GM12865 (cell line): Measurements from ENCODE around the gene PLCB1.

ENCODE experiments used
- DNase-seq: peaks from one replicate; pipeline ENCODE4 v3.0.0; 2010; ENCODE audit warnings: low read depth
- H3K4me3 ChIP-seq: 2 replicates; pipeline ENCODE4 v1.5.1; 2011; ENCODE audit warnings: mild to moderate bottlenecking, low read depth, low read length, control low read depth
- TF ChIP-seq, protein P1 (sequence below): IDR thresholded peaks from 2 replicates; pipeline ENCODE4 v1.5.1; 2011; ENCODE audit warnings: low read length, control low read depth, low read depth, inconsistent platforms; ENCODE audit not compliant: insufficient read depth; ENCODE audit errors: missing control alignments

Gene PLCB1

DNA sequence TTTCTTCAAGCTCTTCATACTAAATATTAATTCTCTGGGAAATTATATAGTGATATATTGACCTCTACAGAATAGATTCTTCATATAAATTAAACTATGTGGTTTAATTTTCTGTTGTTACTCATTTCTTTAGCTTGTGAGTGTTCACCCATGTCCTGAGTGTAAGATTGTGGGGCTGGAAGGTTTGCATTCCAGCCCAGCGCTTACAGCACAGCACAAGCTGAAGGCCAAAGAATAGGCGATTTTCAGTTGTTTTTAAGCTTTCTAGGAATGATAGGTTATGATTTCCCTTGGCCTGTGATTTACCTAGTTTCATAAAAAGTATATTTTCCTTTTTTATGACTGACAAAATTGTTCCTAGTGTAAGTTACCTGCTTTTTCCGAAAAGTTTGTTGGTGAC is 194.1 kb downstream of the PLCB1 start:
- no peak for DNase-seq
- no peak overlapping the region for H3K4me3 ChIP-seq
- TF ChIP-seq, protein P1, sequence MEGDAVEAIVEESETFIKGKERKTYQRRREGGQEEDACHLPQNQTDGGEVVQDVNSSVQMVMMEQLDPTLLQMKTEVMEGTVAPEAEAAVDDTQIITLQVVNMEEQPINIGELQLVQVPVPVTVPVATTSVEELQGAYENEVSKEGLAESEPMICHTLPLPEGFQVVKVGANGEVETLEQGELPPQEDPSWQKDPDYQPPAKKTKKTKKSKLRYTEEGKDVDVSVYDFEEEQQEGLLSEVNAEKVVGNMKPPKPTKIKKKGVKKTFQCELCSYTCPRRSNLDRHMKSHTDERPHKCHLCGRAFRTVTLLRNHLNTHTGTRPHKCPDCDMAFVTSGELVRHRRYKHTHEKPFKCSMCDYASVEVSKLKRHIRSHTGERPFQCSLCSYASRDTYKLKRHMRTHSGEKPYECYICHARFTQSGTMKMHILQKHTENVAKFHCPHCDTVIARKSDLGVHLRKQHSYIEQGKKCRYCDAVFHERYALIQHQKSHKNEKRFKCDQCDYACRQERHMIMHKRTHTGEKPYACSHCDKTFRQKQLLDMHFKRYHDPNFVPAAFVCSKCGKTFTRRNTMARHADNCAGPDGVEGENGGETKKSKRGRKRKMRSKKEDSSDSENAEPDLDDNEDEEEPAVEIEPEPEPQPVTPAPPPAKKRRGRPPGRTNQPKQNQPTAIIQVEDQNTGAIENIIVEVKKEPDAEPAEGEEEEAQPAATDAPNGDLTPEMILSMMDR, result no peak

DNA sequence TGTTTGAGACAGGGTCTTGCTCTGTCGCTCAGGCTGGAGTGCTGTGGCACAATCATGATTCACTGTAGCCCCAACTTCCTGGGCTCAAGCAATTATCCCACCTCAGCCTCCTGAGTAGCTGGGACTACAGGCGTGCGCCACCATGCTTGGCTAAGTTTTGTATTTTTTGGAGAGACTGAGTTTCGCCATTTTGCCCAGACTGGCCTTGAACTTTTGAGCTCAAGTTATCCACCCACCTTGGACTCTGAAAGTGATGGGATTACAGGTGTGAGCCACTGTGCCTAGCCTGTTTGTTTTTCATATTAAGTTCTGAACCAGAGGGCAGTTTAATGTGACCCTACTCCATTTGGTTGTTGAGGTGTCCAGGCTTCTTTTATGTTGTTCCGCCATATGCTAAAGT is 194.8 kb downstream of the PLCB1 start:
- H3K4me3 ChIP-seq, result no peak overlapping the region
- TF ChIP-seq, protein P1, result no peak
- DNase-seq, result no peak

DNA sequence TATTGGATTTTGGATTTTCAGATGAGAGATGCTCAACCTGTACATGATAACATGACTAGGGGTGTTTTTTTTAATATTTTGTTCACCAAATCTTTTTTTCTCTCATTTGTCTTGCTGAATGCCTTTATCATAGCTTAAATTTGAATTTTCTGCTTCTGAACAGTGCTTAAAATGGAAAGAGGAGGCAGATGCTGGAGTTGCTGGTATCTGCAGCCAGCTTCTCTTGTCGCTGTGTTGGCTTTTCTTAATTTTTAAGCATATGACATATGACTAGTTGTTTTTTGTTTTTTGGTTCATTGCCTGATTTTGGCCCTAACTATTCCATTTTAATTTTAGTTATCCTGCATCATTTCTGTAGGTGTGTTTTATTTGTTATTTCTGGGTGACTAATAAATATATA is 196.1 kb downstream of the PLCB1 start:
- TF ChIP-seq, protein P1, result no peak

DNA sequence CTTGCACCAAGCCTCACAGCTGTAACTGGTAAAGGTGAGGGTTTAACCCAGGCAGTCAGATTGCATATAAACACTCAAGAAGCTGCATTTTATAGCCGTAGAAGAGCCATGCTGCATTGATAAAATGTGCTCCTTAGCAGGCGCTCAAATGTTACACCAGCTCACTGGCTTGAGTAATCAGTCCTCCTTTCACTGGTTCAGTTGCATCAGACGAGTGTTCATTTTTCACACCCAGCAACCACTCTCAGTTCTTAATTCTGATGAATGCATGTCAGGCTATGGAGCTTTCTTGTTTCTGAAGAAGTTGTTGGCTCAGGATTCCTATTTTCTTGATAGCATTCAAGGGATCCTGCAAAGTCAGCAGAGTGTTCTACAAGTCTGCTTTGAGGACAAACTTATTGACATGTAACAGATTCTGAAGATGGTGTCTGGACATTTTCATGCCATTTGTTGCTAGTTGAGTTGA is 198.3 kb downstream of the PLCB1 start:
- no peak for DNase-seq
- TF ChIP-seq, protein P1, result no peak
- H3K4me3 ChIP-seq, result no peak overlapping the region

More for the DNA sequence above, 196.1 kb downstream of the PLCB1 start:
- H3K4me3 ChIP-seq, result no peak overlapping the region
- DNase-seq, result no peak

DNA sequence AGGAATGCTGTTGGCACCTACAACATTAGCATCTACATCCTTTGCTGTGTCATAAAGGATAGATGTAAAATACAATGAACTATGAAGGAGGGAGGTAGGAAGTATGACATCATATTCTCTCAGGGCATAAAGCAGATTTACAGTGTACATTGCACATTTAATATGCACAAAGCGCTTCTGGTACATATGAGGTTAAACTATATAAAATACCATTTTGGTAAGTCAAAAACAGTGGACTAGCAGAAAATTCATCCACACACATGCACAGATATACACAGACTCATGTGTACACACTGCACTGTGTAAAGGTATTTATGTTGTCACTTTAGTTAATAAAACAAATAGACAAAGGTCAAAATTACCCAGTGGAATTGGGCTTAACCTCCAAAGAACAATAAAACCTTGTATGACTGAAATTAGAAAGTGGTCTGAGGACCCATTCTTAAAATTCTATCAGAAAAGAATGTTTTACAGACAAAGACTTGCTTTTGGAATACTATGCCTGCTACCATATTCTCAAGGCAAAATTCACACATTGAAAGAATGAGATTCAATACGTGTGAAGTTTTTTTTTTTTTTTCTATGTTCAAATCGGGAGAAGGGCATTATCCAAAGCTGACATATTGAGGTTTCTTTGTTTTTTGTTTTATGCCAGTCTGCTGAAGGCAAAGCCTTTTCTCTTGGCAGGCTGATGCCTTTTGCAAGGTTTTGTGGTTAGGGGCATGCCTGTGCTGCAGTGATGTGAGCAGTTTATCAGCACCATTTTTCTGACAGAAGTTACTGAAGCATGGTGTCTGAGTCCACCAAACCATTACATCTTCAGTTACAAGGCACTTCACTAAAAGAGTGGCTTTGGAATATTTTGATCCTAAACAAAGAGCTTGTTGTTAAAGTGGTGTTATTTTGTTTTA is 199.0 kb downstream of the PLCB1 start:
- DNase-seq, result no peak
- no peak overlapping the region for H3K4me3 ChIP-seq
- TF ChIP-seq, protein P1, result no peak

DNA sequence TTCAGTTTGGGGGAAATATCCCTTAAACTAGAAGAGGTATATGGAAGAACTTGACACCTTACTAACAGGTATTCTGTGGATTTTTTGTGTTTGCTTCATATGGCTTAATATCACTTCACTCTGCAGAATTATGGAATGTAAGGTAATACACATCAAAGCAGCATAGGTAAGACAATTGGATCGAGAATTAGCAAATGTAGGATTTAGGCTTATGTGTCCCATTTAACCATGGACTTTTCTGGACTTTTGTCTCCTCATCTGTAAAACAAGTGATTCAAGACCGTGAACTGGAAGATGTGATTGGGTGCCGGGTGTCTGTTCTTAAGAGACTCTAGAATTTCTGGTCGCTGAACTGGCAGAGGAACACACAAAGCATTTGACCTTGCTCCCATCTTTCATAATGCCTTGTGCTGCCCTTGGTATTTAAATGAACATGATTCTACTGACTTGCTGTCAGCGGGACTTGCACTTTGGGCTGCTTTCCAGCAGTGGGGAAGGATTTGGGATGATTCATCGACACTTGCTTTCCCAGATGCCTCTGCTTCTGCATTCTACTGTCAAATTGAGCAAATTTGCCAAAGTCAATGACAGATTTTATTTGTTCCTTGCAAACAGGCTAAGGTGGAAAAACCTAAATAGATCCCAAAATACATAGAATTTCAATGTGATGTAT is 199.8 kb downstream of the PLCB1 start:
- no peak overlapping the region for H3K4me3 ChIP-seq
- DNase-seq, result no peak
- TF ChIP-seq, protein P1, result no peak
